Uterus (tissue), 2 donors: ENCODE data around the gene RAE1.

Experiments used
- POLR2A ChIP-seq, 2 donors: fragments of 450-650 bp; IDR thresholded peaks; one replicate each; pipeline ENCODE4 v1.6.1; 2016; ENCODE audit warnings: antibody characterized with exemption in 2 of 2, mild to moderate bottlenecking in 1 of 2, moderate library complexity in 1 of 2
- TF ChIP-seq, protein P1 (sequence below), 4 experiments: fragments of 200-600 bp in 2 of 4; fragments of 450-650 bp in 2 of 4; sonication (generic) in 2 of 4; IDR thresholded peaks; one replicate each; pipeline ENCODE4 v1.5.1; 2016 to 2019; ENCODE audit warnings: antibody characterized with exemption in 4 of 4, mild to moderate bottlenecking in 2 of 4, moderate library complexity in 1 of 4

DNA sequence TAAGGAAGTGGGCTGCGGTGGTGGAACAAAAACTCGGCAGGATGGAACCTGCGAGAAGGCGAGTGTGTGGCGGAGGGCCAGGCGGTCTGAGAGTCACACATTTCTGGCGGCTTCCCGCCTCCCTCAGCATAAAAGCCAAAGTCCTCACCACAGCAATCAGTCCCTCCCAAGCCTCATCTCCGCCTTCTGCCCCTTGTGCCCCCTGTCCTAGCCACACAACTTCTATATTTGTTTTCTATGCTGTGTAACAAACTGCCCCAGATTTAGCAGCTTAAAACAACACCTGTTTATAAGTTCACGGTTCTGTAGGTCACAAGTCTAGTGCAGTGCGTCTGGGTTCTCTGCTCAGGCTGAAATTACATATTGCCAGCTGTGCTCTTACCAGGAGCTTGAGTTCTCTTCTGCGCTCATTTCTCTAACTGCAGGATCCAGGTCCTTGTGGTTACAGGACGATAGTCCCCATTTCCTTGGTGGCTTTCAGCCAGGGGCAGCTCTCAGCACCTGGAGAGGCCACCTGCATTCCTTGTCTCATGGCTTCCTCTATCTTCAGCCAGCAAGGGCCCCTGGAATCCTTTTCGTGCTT, 33.2 kb upstream of the RAE1 start:
- TF ChIP-seq, protein P1, sequence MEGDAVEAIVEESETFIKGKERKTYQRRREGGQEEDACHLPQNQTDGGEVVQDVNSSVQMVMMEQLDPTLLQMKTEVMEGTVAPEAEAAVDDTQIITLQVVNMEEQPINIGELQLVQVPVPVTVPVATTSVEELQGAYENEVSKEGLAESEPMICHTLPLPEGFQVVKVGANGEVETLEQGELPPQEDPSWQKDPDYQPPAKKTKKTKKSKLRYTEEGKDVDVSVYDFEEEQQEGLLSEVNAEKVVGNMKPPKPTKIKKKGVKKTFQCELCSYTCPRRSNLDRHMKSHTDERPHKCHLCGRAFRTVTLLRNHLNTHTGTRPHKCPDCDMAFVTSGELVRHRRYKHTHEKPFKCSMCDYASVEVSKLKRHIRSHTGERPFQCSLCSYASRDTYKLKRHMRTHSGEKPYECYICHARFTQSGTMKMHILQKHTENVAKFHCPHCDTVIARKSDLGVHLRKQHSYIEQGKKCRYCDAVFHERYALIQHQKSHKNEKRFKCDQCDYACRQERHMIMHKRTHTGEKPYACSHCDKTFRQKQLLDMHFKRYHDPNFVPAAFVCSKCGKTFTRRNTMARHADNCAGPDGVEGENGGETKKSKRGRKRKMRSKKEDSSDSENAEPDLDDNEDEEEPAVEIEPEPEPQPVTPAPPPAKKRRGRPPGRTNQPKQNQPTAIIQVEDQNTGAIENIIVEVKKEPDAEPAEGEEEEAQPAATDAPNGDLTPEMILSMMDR (IDR thresholded peaks at IDR 0.05): no peak
- TF ChIP-seq POLR2A (IDR thresholded peaks at IDR 0.05): no peak
